ENCODE data around the gene ROCK2. TPM values are rescaled to one million over a fixed set of nuclear protein-coding genes. Genes with fewer than 3 reads are reported as not detected.

The ROCK2 gene
- total and polyA plus RNA-seq, 2 of the 13 experiments (the other 11 are each of a cell fraction or from before 2014, with no cell fraction given) = 38.1 to 119 TPM

DNA sequence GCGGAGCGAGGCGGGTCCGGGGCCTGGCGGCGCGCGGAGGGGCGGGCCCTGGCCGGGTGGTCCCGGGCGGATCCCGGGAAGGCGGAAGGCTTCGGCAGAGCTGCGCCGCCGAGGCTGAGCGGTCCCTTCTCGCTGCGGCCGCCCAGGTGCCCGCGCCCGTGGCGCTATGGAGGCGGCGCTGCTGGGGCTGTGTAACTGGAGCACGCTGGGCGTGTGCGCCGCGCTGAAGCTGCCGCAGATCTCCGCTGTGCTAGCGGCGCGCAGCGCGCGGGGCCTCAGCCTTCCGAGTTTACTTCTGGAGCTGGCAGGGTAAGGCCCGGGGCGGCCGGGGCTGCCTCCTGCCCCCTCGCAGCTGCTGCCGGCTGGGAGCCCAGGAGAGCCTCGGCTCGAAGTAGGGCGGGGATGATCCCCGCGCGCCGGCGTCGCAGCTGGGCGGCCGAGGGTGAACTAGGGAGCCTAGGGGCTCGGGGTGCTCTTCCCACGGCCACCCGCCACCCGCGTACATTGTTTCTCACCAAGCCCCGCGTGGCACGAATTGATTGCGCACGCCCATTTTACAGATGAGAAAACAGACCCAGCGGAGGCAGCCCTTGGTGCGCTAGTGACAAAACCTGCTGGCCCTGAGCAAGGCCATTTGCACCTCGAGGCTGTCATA is 188.9 kb downstream of the ROCK2 start, which contains the start of gene SLC66A3 (continued):
- TF ChIP-seq ZNF598 (CRISPR knock-in tag; IDR thresholded peaks at IDR 0.05; ENCODE audit: borderline replicate concordance) (no peak), ELF3 (CRISPR knock-in tag; IDR thresholded peaks at IDR 0.05) (peak; percentile 85), IRF1 (CRISPR knock-in tag; IDR thresholded peaks at IDR 0.05; ENCODE audit: low read depth) (no peak), MEF2D (CRISPR knock-in tag; IDR thresholded peaks at IDR 0.05) (no peak), ZNF256 (CRISPR knock-in tag; conservative IDR thresholded peaks at IDR 0.05) (no peak), CEBPB (IDR thresholded peaks at IDR 0.05; ENCODE audit: borderline replicate concordance, low read depth, low read length) (no peak), ZNF740 (CRISPR knock-in tag; IDR thresholded peaks at IDR 0.05) (no peak), MXI1 (IDR thresholded peaks at IDR 0.05; ENCODE audit: borderline replicate concordance, low read depth, low read length) (peak; percentile 75; the same call in 1 of the 3 replicates), ASH2L (IDR thresholded peaks at IDR 0.05; ENCODE audit: insufficient read length, low read depth, low read length) (peak; percentile 35), NFKBIZ (CRISPR knock-in tag; IDR thresholded peaks at IDR 0.05) (no peak), ZNF841 (CRISPR knock-in tag; IDR thresholded peaks at IDR 0.05; ENCODE audit: borderline replicate concordance) (no peak), MTERF4 (CRISPR knock-in tag; IDR thresholded peaks at IDR 0.05) (no peak), EP300 (IDR thresholded peaks at IDR 0.05; ENCODE audit: low read depth in 2 of 2, low read length in 2 of 2) (no peak), EP300 (CRISPR knock-in tag; IDR thresholded peaks at IDR 0.05; ENCODE audit: borderline replicate concordance) (no peak), JARID2 (CRISPR knock-in tag; IDR thresholded peaks at IDR 0.05; ENCODE audit: insufficient replicate concordance) (no peak), ZBTB7A (CRISPR knock-in tag; IDR thresholded peaks at IDR 0.05) (no peak), ZKSCAN1 (IDR thresholded peaks at IDR 0.05; ENCODE audit: low read length) (no peak), MBNL3 (CRISPR knock-in tag; conservative IDR thresholded peaks at IDR 0.05) (no peak), KLF16 (CRISPR knock-in tag; IDR thresholded peaks at IDR 0.05) (peak in 1 of 2 experiments; percentile 52; a peak in 1 of 4 replicates), KLF11 (CRISPR knock-in tag; IDR thresholded peaks at IDR 0.05) (peak; percentile 25; the same call in 1 of the 2 replicates), ZNF530 (CRISPR knock-in tag; IDR thresholded peaks at IDR 0.05; ENCODE audit: low read depth) (no peak), ZSCAN29 (CRISPR knock-in tag; conservative IDR thresholded peaks at IDR 0.05) (no peak), SMC3 (IDR thresholded peaks at IDR 0.05; ENCODE audit: low read length) (no peak), GMEB1 (CRISPR knock-in tag; IDR thresholded peaks at IDR 0.05; ENCODE audit: borderline replicate concordance) (peak; percentile 42; the same call in 1 of the 2 replicates)
- TF ChIP-seq, protein P1, sequence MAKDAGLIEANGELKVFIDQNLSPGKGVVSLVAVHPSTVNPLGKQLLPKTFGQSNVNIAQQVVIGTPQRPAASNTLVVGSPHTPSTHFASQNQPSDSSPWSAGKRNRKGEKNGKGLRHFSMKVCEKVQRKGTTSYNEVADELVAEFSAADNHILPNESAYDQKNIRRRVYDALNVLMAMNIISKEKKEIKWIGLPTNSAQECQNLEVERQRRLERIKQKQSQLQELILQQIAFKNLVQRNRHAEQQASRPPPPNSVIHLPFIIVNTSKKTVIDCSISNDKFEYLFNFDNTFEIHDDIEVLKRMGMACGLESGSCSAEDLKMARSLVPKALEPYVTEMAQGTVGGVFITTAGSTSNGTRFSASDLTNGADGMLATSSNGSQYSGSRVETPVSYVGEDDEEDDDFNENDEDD (CRISPR knock-in tag; IDR thresholded peaks at IDR 0.05; ENCODE audit: borderline replicate concordance) = peak; percentile 68; the same call in 1 of the 2 replicates
- TF ChIP-seq, protein P2, sequence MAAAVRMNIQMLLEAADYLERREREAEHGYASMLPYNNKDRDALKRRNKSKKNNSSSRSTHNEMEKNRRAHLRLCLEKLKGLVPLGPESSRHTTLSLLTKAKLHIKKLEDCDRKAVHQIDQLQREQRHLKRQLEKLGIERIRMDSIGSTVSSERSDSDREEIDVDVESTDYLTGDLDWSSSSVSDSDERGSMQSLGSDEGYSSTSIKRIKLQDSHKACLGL (CRISPR knock-in tag; IDR thresholded peaks at IDR 0.05) = peak; percentile 89; the same call in 1 of the 2 replicates

Data from HepG2 (cell line).